PC-9 (cell line): ENCODE data around the gene NFKBIZ. TPM values are rescaled to one million over a fixed set of nuclear protein-coding genes. Genes with fewer than 3 reads are reported as not detected.

Experiments used
- BruUV-seq: library from RNA; stranded (reverse); fragments of 400-500 nt; replicated peaks from 2 replicates; lab custom pipeline; 2021; lab: Mats Ljungman, UMichigan
- CTCF ChIA-PET: fragments of 300-600 bp; sonication (Branson Sonifier 250); formaldehyde crosslinking; loops from one replicate; lab custom pipeline; 2022; ENCODE audit warnings: antibody characterized with exemption; lab: Charles Lee
- POLR2A ChIA-PET: fragments of 300-600 bp; sonication (Branson Sonifier 250); formaldehyde crosslinking; loops from one replicate; lab custom pipeline; 2022; ENCODE audit warnings: antibody characterized with exemption; ENCODE audit not compliant: unreplicated experiment; lab: Charles Lee
- DNase-seq, 2 experiments: peaks; one replicate each; pipeline versions ENCODE4 v3.0.0 to v3.0.0-alpha.2; 2015 to 2022; ENCODE audit warnings: mixed read lengths in 1 of 2
- H2AFZ ChIP-seq: fragments of 200-600 bp; sonication (generic); 2 replicates; pipeline ENCODE4 v1.8.1; 2017; ENCODE audit warnings: antibody characterized with exemption
- H3F3A ChIP-seq: fragments of 200-600 bp; sonication (generic); 2 replicates; pipeline ENCODE4 v1.8.1; 2017; ENCODE audit warnings: antibody characterized with exemption, mild to moderate bottlenecking, low read depth; ENCODE audit not compliant: insufficient read depth
- H3K27ac ChIP-seq: fragments of 200-600 bp; sonication (generic); 2 replicates; pipeline ENCODE4 v1.6.1; 2016; ENCODE audit warnings: mixed run types
- H3K27me3 ChIP-seq: fragments of 200-600 bp; sonication (generic); 2 replicates; pipeline ENCODE4 v1.6.1; 2016; ENCODE audit warnings: low read depth, mixed run types; ENCODE audit not compliant: insufficient read depth
- H3K36me3 ChIP-seq: fragments of 200-600 bp; sonication (generic); 2 replicates; pipeline ENCODE4 v1.6.1; 2016; ENCODE audit warnings: low read depth, mixed run types
- H3K4me1 ChIP-seq: fragments of 200-600 bp; sonication (generic); replicated peaks from 2 replicates; pipeline ENCODE4 v1.6.1; 2016; ENCODE audit warnings: mixed run types; ENCODE audit not compliant: insufficient read depth
- H3K4me2 ChIP-seq: fragments of 200-600 bp; sonication (generic); 2 replicates; pipeline ENCODE4 v1.6.1; 2017; ENCODE audit warnings: mixed run types
- H3K4me3 ChIP-seq: fragments of 200-600 bp; sonication (generic); 2 replicates; pipeline ENCODE4 v1.6.1; 2016; ENCODE audit warnings: mixed run types
- H3K79me2 ChIP-seq: fragments of 200-600 bp; sonication (generic); 2 replicates; pipeline ENCODE4 v1.6.1; 2017; ENCODE audit warnings: low read depth, mixed run types
- H3K9me2 ChIP-seq: fragments of 200-600 bp; sonication (generic); 2 replicates; pipeline ENCODE4 v1.8.1; 2017; ENCODE audit warnings: mild to moderate bottlenecking; ENCODE audit not compliant: insufficient read depth
- H3K9me3 ChIP-seq: fragments of 200-600 bp; sonication (generic); 2 replicates; pipeline ENCODE4 v1.8.1; 2016; ENCODE audit warnings: low read depth; ENCODE audit not compliant: insufficient read depth
- H4K20me1 ChIP-seq: fragments of 200-600 bp; sonication (generic); 2 replicates; pipeline ENCODE4 v1.8.1; 2017; ENCODE audit not compliant: insufficient read depth
- EZH2 ChIP-seq: fragments of 200-600 bp; sonication (generic); IDR thresholded peaks from 2 replicates; pipeline ENCODE4 v1.8.0; 2017; ENCODE audit warnings: antibody characterized with exemption, low read depth
- intact Hi-C: fragments of 100-400 bp; cut with micrococcal nuclease; formaldehyde crosslinking; loops from one replicate; pipeline ENCODE4 v1.10.0; 2022; ENCODE audit not compliant: unreplicated experiment
- total RNA-seq: library from RNA; stranded (reverse); gene quantifications from 2 replicates; pipeline ENCODE4 v1.2.3, GENCODE V29; 2021
- TF ChIP-seq, protein P1 (sequence below): fragments of 200-600 bp; sonication (generic); conservative IDR thresholded peaks from 2 replicates; pipeline ENCODE4 v1.6.1; 2017; ENCODE audit warnings: mixed run types, antibody characterized with exemption, mild to moderate bottlenecking, moderate library complexity

Gene NFKBIZ
- total RNA-seq, 1 experiment from 2014 or later: 44.9 TPM

- no peak overlapping the region for H2AFZ ChIP-seq
- peaks cover 3% of the 10 kb centered on the region; the same call in 1 of the 2 replicates for H3F3A ChIP-seq
- ChIA-PET POLR2A (no interaction called here), CTCF (no interaction called here)
- BruUV-seq: no TSS peak
- H3K4me1 ChIP-seq: peaks cover 23% of the 10 kb centered on the region
- no peaks in the 10 kb centered on the region; the same call in 1 of the 2 replicates for H3K9me3 ChIP-seq
- no peaks in the 10 kb centered on the region for H3K79me2 ChIP-seq
- no peak for TF ChIP-seq EZH2
- TF ChIP-seq, protein P1, sequence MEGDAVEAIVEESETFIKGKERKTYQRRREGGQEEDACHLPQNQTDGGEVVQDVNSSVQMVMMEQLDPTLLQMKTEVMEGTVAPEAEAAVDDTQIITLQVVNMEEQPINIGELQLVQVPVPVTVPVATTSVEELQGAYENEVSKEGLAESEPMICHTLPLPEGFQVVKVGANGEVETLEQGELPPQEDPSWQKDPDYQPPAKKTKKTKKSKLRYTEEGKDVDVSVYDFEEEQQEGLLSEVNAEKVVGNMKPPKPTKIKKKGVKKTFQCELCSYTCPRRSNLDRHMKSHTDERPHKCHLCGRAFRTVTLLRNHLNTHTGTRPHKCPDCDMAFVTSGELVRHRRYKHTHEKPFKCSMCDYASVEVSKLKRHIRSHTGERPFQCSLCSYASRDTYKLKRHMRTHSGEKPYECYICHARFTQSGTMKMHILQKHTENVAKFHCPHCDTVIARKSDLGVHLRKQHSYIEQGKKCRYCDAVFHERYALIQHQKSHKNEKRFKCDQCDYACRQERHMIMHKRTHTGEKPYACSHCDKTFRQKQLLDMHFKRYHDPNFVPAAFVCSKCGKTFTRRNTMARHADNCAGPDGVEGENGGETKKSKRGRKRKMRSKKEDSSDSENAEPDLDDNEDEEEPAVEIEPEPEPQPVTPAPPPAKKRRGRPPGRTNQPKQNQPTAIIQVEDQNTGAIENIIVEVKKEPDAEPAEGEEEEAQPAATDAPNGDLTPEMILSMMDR: no peak
- intact Hi-C loops: no loop called here
- H3K4me3 ChIP-seq: no peak overlapping the region
- no peak overlapping the region for H3K27ac ChIP-seq
- no peaks in the 10 kb centered on the region for H3K27me3 ChIP-seq
- no peak for DNase-seq
- H3K36me3 ChIP-seq: no peaks in the 10 kb centered on the region
- H4K20me1 ChIP-seq: no peaks in the 10 kb centered on the region
- 0 out of 2 replicates have a peak, but pooled peaks cover 4% of the 10 kb centered on the region for H3K9me2 ChIP-seq
- H3K4me2 ChIP-seq: no peak overlapping the region
Measured at GRCh38 chr3:101829874-101830273, 19.4 kb upstream of the NFKBIZ start.

- Histone ChIP-seq H3K4me1 (peaks cover 6% of the 10 kb centered on the region), H3K4me3 (no peak overlapping the region), H3K79me2 (no peaks in the 10 kb centered on the region), H3K27ac (no peak overlapping the region), H3K36me3 (no peaks in the 10 kb centered on the region), H3K27me3 (no peaks in the 10 kb centered on the region), H4K20me1 (no peaks in the 10 kb centered on the region), H3K9me2 (0 out of 2 replicates have a peak, but pooled peaks cover 4% of the 10 kb centered on the region), H2AFZ (no peak overlapping the region), H3K4me2 (no peak overlapping the region), H3F3A (no peaks in the 10 kb centered on the region), H3K9me3 (no peaks in the 10 kb centered on the region; the same call in 1 of the 2 replicates)
- BruUV-seq: no TSS peak
- DNase-seq: no peak
- POLR2A ChIA-PET: no interaction called here
- intact Hi-C loops: no loop called here
- CTCF ChIA-PET: no interaction called here
- TF ChIP-seq EZH2: no peak
- TF ChIP-seq, protein P1: no peak
Measured at GRCh38 chr3:101833446-101833974, 15.8 kb upstream of the NFKBIZ start.

GRCh38 chr3:101835676-101836075 is 13.6 kb upstream of the NFKBIZ start:
- no peak overlapping the region for H2AFZ ChIP-seq
- no peaks in the 10 kb centered on the region for H3F3A ChIP-seq
- H3K79me2 ChIP-seq: no peaks in the 10 kb centered on the region
- H3K4me1 ChIP-seq: no peaks in the 10 kb centered on the region
- no peak overlapping the region for H3K27ac ChIP-seq
- POLR2A ChIA-PET: interaction anchor here (0.6 kb wide), 1 partner anchor 390 kb away, joined by 4 read pairs; no protein-coding TSS in a partner anchor
- no peak for TF ChIP-seq EZH2
- TF ChIP-seq, protein P1: no peak
- DNase-seq: no peak
- H4K20me1 ChIP-seq: no peaks in the 10 kb centered on the region
- no peaks in the 10 kb centered on the region for H3K36me3 ChIP-seq
- H3K27me3 ChIP-seq: no peaks in the 10 kb centered on the region
- H3K4me2 ChIP-seq: no peak overlapping the region
- no peaks in the 10 kb centered on the region; the same call in 1 of the 2 replicates for H3K9me3 ChIP-seq
- no TSS peak for BruUV-seq
- 0 out of 2 replicates have a peak, but pooled peaks cover 4% of the 10 kb centered on the region for H3K9me2 ChIP-seq
- CTCF ChIA-PET: interaction anchor here (0.6 kb wide), 1 partner anchor 33 kb away, joined by 3 read pairs; no protein-coding TSS in a partner anchor
- intact Hi-C loops: no loop called here
- H3K4me3 ChIP-seq: no peak overlapping the region
